ENCODE data around the gene NISCH. TPM values are rescaled to one million over a fixed set of nuclear protein-coding genes. Genes with fewer than 3 reads are reported as not detected.

NISCH gene
- total RNA-seq, 1 experiment from 2014 or later, result 48.6 TPM

- intact Hi-C loops (cut with micrococcal nuclease; ENCODE audit: unreplicated experiment), result no loop called here
- Histone ChIP-seq H3K4me3 (ENCODE audit: low read depth, low read length, poor library complexity, severe bottlenecking) (no peak overlapping the region), H3K4me1 (ENCODE audit: insufficient read depth, low read length, poor library complexity, severe bottlenecking) (no peaks in the 10 kb centered on the region), H3K27me3 (replicated peaks; ENCODE audit: insufficient read depth, low read depth, low read length, poor library complexity) (no peaks in the 10 kb centered on the region), H3K9me3 (ENCODE audit: low read depth, low read length, poor library complexity, severe bottlenecking) (no peaks in the 10 kb centered on the region), H3K36me3 (ENCODE audit: insufficient read depth, low read length, poor library complexity, severe bottlenecking) (no peaks in the 10 kb centered on the region), H3K27ac (ENCODE audit: low read depth, low read length, poor library complexity, severe bottlenecking) (no peak overlapping the region)
- no TSS peak for BruUV-seq (replicated peaks)
- POLR2A ChIA-PET (ENCODE audit: low non-redundant PET), result no interaction called here
- CTCF ChIA-PET, result no interaction called here
- DNase-seq (ENCODE audit: low spot score), result no peak
- no peak for TF ChIP-seq CTCF (conservative IDR thresholded peaks at IDR 0.05; ENCODE audit: low read depth, low read length)
- TF ChIP-seq EZH2 (IDR thresholded peaks at IDR 0.05; ENCODE audit: borderline replicate concordance, low read depth, low read length, poor library complexity, severe bottlenecking), result no peak
Observed at GRCh38 chr3:52506266-52506966, 51.0 kb downstream of the NISCH start.

GRCh38 chr3:52507359-52507758, 52.0 kb downstream of the NISCH start:
- TF ChIP-seq CTCF (conservative IDR thresholded peaks at IDR 0.05; ENCODE audit: low read depth, low read length) (no peak), EZH2 (IDR thresholded peaks at IDR 0.05; ENCODE audit: borderline replicate concordance, low read depth, low read length, poor library complexity, severe bottlenecking) (no peak)
- BruUV-seq (replicated peaks), result no TSS peak
- no peaks in the 10 kb centered on the region for H3K4me1 ChIP-seq (ENCODE audit: insufficient read depth, low read length, poor library complexity, severe bottlenecking)
- no peak for DNase-seq (ENCODE audit: low spot score)
- intact Hi-C loops (cut with micrococcal nuclease; ENCODE audit: unreplicated experiment), result no loop called here
- CTCF ChIA-PET, result no interaction called here
- H3K36me3 ChIP-seq (ENCODE audit: insufficient read depth, low read length, poor library complexity, severe bottlenecking), result no peaks in the 10 kb centered on the region
- no peak overlapping the region for H3K4me3 ChIP-seq (ENCODE audit: low read depth, low read length, poor library complexity, severe bottlenecking)
- no peaks in the 10 kb centered on the region for H3K27me3 ChIP-seq (replicated peaks; ENCODE audit: insufficient read depth, low read depth, low read length, poor library complexity)
- POLR2A ChIA-PET (ENCODE audit: low non-redundant PET), result no interaction called here
- no peaks in the 10 kb centered on the region for H3K9me3 ChIP-seq (ENCODE audit: low read depth, low read length, poor library complexity, severe bottlenecking)
- H3K27ac ChIP-seq (ENCODE audit: low read depth, low read length, poor library complexity, severe bottlenecking), result no peak overlapping the region

GRCh38 chr3:52509753-52510328, 54.4 kb downstream of the NISCH start:
- Histone ChIP-seq H3K27me3 (replicated peaks; ENCODE audit: insufficient read depth, low read depth, low read length, poor library complexity) (no peaks in the 10 kb centered on the region), H3K27ac (ENCODE audit: low read depth, low read length, poor library complexity, severe bottlenecking) (no peak overlapping the region), H3K36me3 (ENCODE audit: insufficient read depth, low read length, poor library complexity, severe bottlenecking) (no peaks in the 10 kb centered on the region), H3K4me1 (ENCODE audit: insufficient read depth, low read length, poor library complexity, severe bottlenecking) (no peaks in the 10 kb centered on the region), H3K4me3 (ENCODE audit: low read depth, low read length, poor library complexity, severe bottlenecking) (no peak overlapping the region), H3K9me3 (ENCODE audit: low read depth, low read length, poor library complexity, severe bottlenecking) (no peaks in the 10 kb centered on the region)
- no peak for DNase-seq (ENCODE audit: low spot score)
- TF ChIP-seq EZH2 (IDR thresholded peaks at IDR 0.05; ENCODE audit: borderline replicate concordance, low read depth, low read length, poor library complexity, severe bottlenecking) (no peak), CTCF (conservative IDR thresholded peaks at IDR 0.05; ENCODE audit: low read depth, low read length) (no peak)
- intact Hi-C loops (cut with micrococcal nuclease; ENCODE audit: unreplicated experiment), result no loop called here
- BruUV-seq (replicated peaks), result no TSS peak
- ChIA-PET POLR2A (ENCODE audit: low non-redundant PET) (no interaction called here), CTCF (no interaction called here)
